Body of pancreas (tissue), 4 donors: ENCODE data around the gene THSD7A.

Experiments used
- POLR2A ChIP-seq, 3 donors: fragments of 450-650 bp; IDR thresholded peaks; one replicate each; pipeline ENCODE4 v1.6.1; 2016; ENCODE audit warnings: antibody characterized with exemption in 3 of 3, mild to moderate bottlenecking in 2 of 3
- TF ChIP-seq, protein P1 (sequence below), 7 experiments: fragments of 450-650 bp in 4 of 7; fragments of 200-600 bp in 3 of 7; sonication (generic) in 3 of 7; IDR thresholded peaks; one replicate each; pipeline ENCODE4 v1.5.1; 2016 to 2019; ENCODE audit warnings: antibody characterized with exemption in 7 of 7

DNA sequence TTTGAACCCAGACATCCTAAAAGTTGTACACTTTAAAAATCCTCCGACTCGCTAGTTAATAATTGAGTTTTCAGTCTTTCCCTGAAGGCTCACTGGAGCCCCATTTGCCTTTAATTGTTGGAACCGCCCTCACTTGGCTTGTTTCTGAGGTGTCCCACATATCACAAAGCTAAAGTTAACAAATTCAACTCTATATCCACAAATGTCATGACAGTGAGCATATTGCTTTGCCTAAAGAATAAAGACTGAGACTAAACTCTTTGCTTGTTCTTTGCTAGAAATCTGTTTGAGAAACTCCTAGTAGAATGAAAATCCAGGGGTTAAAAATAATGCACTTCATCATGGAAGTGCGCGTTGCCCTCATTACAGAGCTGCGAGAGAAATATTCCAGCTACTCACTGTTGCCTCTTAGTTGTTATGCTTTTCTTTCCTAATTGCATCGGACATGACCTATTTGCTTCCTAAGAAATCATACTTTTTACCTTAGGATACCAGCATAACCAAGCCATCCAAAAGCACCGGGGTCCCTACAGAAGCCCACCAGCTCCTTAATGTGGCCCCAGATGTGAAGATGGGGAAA is 752 bp downstream of the THSD7A start:
- TF ChIP-seq, protein P1, sequence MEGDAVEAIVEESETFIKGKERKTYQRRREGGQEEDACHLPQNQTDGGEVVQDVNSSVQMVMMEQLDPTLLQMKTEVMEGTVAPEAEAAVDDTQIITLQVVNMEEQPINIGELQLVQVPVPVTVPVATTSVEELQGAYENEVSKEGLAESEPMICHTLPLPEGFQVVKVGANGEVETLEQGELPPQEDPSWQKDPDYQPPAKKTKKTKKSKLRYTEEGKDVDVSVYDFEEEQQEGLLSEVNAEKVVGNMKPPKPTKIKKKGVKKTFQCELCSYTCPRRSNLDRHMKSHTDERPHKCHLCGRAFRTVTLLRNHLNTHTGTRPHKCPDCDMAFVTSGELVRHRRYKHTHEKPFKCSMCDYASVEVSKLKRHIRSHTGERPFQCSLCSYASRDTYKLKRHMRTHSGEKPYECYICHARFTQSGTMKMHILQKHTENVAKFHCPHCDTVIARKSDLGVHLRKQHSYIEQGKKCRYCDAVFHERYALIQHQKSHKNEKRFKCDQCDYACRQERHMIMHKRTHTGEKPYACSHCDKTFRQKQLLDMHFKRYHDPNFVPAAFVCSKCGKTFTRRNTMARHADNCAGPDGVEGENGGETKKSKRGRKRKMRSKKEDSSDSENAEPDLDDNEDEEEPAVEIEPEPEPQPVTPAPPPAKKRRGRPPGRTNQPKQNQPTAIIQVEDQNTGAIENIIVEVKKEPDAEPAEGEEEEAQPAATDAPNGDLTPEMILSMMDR (IDR thresholded peaks at IDR 0.05): no peak
- TF ChIP-seq POLR2A (IDR thresholded peaks at IDR 0.05): no peak
